Common myeloid progenitor, CD34-positive (primary cell): ENCODE results near the gene ATP1B1.
"Not testable (repeated sequence)": the region's sequence is repeated elsewhere in the genome, so short reads cannot be mapped to it uniquely, and the experiment has no call there.

Experiments
- CTCF ChIA-PET: fragments of 350-600 bp; sonication (Branson Sonifier 250); formaldehyde crosslinking; loops from one replicate; lab custom pipeline; 2021; ENCODE audit warnings: antibody characterized with exemption; lab: Charles Lee
- POLR2A ChIA-PET: fragments of 350-600 bp; sonication (Branson Sonifier 250); formaldehyde crosslinking; loops from one replicate; lab custom pipeline; 2021; ENCODE audit warnings: antibody characterized with exemption; lab: Charles Lee
- DNase-seq, 3 donors: peaks; one replicate each; pipeline versions ENCODE4 v3.0.0 to v3.0.0-alpha.2; 2013
- H3K27ac ChIP-seq, 2 experiments: 1 replicate in 1 of 2; 2 replicates in 1 of 2; pipeline ENCODE4 v1.7.0; 2013; ENCODE audit warnings: inconsistent platforms in 2 of 2, low read length in 2 of 2, mild to moderate bottlenecking in 2 of 2, low read depth in 1 of 2, moderate library complexity in 1 of 2; ENCODE audit not compliant: severe bottlenecking in 2 of 2, insufficient read depth in 1 of 2, poor library complexity in 1 of 2
- H3K27me3 ChIP-seq, 5 experiments: replicated peaks in 2 of 5; 1 replicate in 3 of 5; 2 replicates in 2 of 5; pipeline versions ENCODE4 v1.6.1 to v1.7.0; 2013; ENCODE audit warnings: low read length in 4 of 5, mild to moderate bottlenecking in 2 of 5, moderate library complexity in 2 of 5, inconsistent platforms in 1 of 5; ENCODE audit not compliant: insufficient read depth in 5 of 5, control insufficient read depth in 4 of 5
- H3K36me3 ChIP-seq, 4 experiments: 1 replicate in 2 of 4; 2 replicates in 2 of 4; pipeline versions ENCODE4 v1.6.1 to v1.7.0; 2013; ENCODE audit warnings: low read length in 3 of 4, control low read depth in 1 of 4, mild to moderate bottlenecking in 1 of 4; ENCODE audit not compliant: control insufficient read depth in 4 of 4, insufficient read depth in 4 of 4
- H3K4me1 ChIP-seq, 4 experiments: 1 replicate in 3 of 4; 2 replicates in 1 of 4; pipeline versions ENCODE4 v1.6.1 to v1.7.1; 2013; ENCODE audit warnings: low read length in 3 of 4, mild to moderate bottlenecking in 3 of 4, control low read depth in 1 of 4, inconsistent platforms in 1 of 4, moderate library complexity in 1 of 4; ENCODE audit not compliant: control insufficient read depth in 4 of 4, insufficient read depth in 4 of 4; ENCODE audit errors: control extremely low read depth in 1 of 4
- H3K4me3 ChIP-seq, 7 experiments: 1 replicate in 4 of 7; 2 replicates in 3 of 7; pipeline versions ENCODE4 v1.5.1 to v1.7.0; 2013; ENCODE audit warnings: mild to moderate bottlenecking in 7 of 7, low read length in 6 of 7, moderate library complexity in 6 of 7, inconsistent platforms in 2 of 7, low read depth in 2 of 7, control low read depth in 1 of 7; ENCODE audit not compliant: insufficient read depth in 4 of 7, control insufficient read depth in 1 of 7; ENCODE audit errors: extremely low read depth in 1 of 7
- H3K9me3 ChIP-seq, 5 experiments: 1 replicate in 4 of 5; 2 replicates in 1 of 5; pipeline versions ENCODE4 v1.6.1 to v1.7.1; 2013; ENCODE audit warnings: low read length in 4 of 5, mild to moderate bottlenecking in 2 of 5, inconsistent platforms in 1 of 5, low read depth in 1 of 5, moderate library complexity in 1 of 5; ENCODE audit not compliant: control insufficient read depth in 4 of 5, insufficient read depth in 2 of 5; ENCODE audit errors: control extremely low read depth in 1 of 5
- WGBS: methylation state at CpG from one replicate; pipeline ENCODE4 v1.1.5; 2013; ENCODE audit not compliant: insufficient coverage; 5-methylcytosine and 5-hydroxymethylcytosine counted together

ATP1B1 gene

GRCh38 chr1:169119405-169119804 lies 12.9 kb downstream of the ATP1B1 start:
- POLR2A ChIA-PET, result no interaction called here
- 84% methylated on average over 4 of the region's 5 CpGs for WGBS
- Histone ChIP-seq H3K27ac (no peak overlapping the region), H3K9me3 (no peaks in the 10 kb centered on the region), H3K4me3 (no peak overlapping the region), H3K4me1 (peaks cover 0 to 12% (median 6%) of the 10 kb centered on the region in 4 experiments), H3K36me3 (peaks cover 4 to 51% (median 35%) of the 10 kb centered on the region in 4 experiments), H3K27me3 (no peaks in the 10 kb centered on the region)
- CTCF ChIA-PET, result interaction anchor here (1.2 kb wide), 1 partner anchor 14 kb away, joined by 7 read pairs; no protein-coding TSS in a partner anchor
- DNase-seq, result no peak

GRCh38 chr1:169120066-169120465 lies 13.6 kb downstream of the ATP1B1 start:
- peaks cover 0 to 12% (median 6%) of the 10 kb centered on the region in 4 experiments for H3K4me1 ChIP-seq
- ChIA-PET CTCF (interaction anchor here (1.0 to 1.4 kb wide), 3 partner anchors 10 to 13 kb away, joined by 4 to 7 read pairs (median 6); no protein-coding TSS in a partner anchor), POLR2A (no interaction called here)
- H3K27ac ChIP-seq, result no peak overlapping the region
- H3K27me3 ChIP-seq, result no peaks in the 10 kb centered on the region
- DNase-seq, result no peak
- H3K36me3 ChIP-seq, result peaks cover 11 to 48% (median 36%) of the 10 kb centered on the region in 4 experiments
- no peaks in the 10 kb centered on the region for H3K9me3 ChIP-seq
- 97% methylated on average over 5 of the region's 5 CpGs for WGBS
- no peak overlapping the region for H3K4me3 ChIP-seq

GRCh38 chr1:169121146-169121923 lies 14.8 kb downstream of the ATP1B1 start:
- DNase-seq, result no peak
- H3K27me3 ChIP-seq, result no peaks in the 10 kb centered on the region
- H3K9me3 ChIP-seq, result no peaks in the 10 kb centered on the region
- peaks cover 0 to 5% (median 0%) of the 10 kb centered on the region in 4 experiments for H3K4me1 ChIP-seq
- WGBS, result 96% methylated on average over 2 of the region's 6 CpGs
- no peak overlapping the region for H3K27ac ChIP-seq
- POLR2A ChIA-PET, result no interaction called here
- peaks cover 16 to 53% (median 32%) of the 10 kb centered on the region in 4 experiments for H3K36me3 ChIP-seq
- H3K4me3 ChIP-seq, result no peak overlapping the region
- CTCF ChIA-PET, result interaction anchor here (1.4 kb wide), 1 partner anchor 11 kb away, joined by 6 read pairs; no protein-coding TSS in a partner anchor

- ChIA-PET POLR2A (no interaction called here), CTCF (no interaction called here)
- Histone ChIP-seq H3K4me3 (no peak overlapping the region), H3K27ac (no peak overlapping the region), H3K9me3 (no peaks in the 10 kb centered on the region), H3K4me1 (peaks cover 0 to 4% (median 0%) of the 10 kb centered on the region in 4 experiments), H3K36me3 (peaks cover 16 to 59% (median 33%) of the 10 kb centered on the region in 4 experiments), H3K27me3 (no peaks in the 10 kb centered on the region)
- WGBS, result 90% methylated on average over 6 of the region's 6 CpGs
- DNase-seq, result no peak
Measured at GRCh38 chr1:169122976-169123375, 16.5 kb downstream of the ATP1B1 start.

- POLR2A ChIA-PET, result no interaction called here
Measured at GRCh38 chr1:169124459-169124858, 18.0 kb downstream of the ATP1B1 start.

GRCh38 chr1:169125597-169125996 lies 19.1 kb downstream of the ATP1B1 start:
- H3K9me3 ChIP-seq, H3K4me1 ChIP-seq, POLR2A ChIA-PET, H3K27ac ChIP-seq, DNase-seq, H3K27me3 ChIP-seq, H3K4me3 ChIP-seq: not testable (repeated sequence)
- peaks cover 20 to 72% (median 36%) of the 10 kb centered on the region in 4 experiments for H3K36me3 ChIP-seq
- WGBS, result 100% methylated on average over 2 of the region's 6 CpGs
- CTCF ChIA-PET, result interaction anchor here (1.5 kb wide), 1 partner anchor 13 kb away, joined by 3 read pairs; no protein-coding TSS in a partner anchor

More at GRCh38 chr1:169124459-169124858, 18.0 kb downstream of the ATP1B1 start:
- Histone ChIP-seq H3K27ac (no peak overlapping the region), H3K9me3 (no peaks in the 10 kb centered on the region), H3K4me3 (no peak overlapping the region), H3K36me3 (peaks cover 20 to 70% (median 39%) of the 10 kb centered on the region in 4 experiments), H3K4me1 (peaks cover 0 to 4% (median 0%) of the 10 kb centered on the region in 4 experiments), H3K27me3 (no peaks in the 10 kb centered on the region)
- CTCF ChIA-PET, result interaction anchor here (1.1 to 1.5 kb wide), 3 partner anchors 8 to 12 kb away, joined by 3 to 4 read pairs (median 3); no protein-coding TSS in a partner anchor
- WGBS, result 96% methylated on average over 2 of the region's 2 CpGs
- no peak for DNase-seq

- Histone ChIP-seq H3K4me3 (no peak overlapping the region), H3K4me1 (peaks cover 0 to 4% (median 0%) of the 10 kb centered on the region in 4 experiments), H3K27ac (no peak overlapping the region), H3K36me3 (peaks cover 20 to 78% (median 41%) of the 10 kb centered on the region in 4 experiments), H3K9me3 (no peaks in the 10 kb centered on the region), H3K27me3 (no peaks in the 10 kb centered on the region)
- no peak for DNase-seq
- no CpG with 5 or more reads among the region's 3 CpGs for WGBS
- CTCF ChIA-PET, result interaction anchor here (1.0 to 1.6 kb wide), 4 partner anchors 14 to 523 kb away, joined by 3 to 5 read pairs (median 3); no protein-coding TSS in a partner anchor
- POLR2A ChIA-PET, result interaction anchor here (0.6 kb wide), 1 partner anchor 18 kb away, joined by 3 read pairs; no protein-coding TSS in a partner anchor
Measured at GRCh38 chr1:169126335-169126734, 19.8 kb downstream of the ATP1B1 start.
